ENCODE results near the gene TGFBR1.

DNA sequence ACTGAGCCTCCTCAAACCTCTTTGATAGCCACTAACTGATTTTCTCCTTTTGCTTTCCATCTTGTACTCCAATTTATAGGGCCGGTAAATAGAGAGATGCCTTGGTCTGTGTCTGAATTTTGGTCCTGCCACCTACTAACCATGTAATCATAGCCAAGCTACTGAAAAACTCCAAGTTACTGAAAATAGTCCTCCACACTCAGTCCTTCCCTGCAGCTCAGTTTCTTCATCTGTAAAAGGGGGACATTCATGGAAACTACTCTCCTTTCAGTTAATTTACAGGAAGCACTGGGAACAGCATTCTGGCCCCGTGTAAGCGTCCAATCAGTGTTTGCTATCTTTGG lies 30.0 kb upstream of the TGFBR1 start:
- TF ChIP-seq, protein P1, sequence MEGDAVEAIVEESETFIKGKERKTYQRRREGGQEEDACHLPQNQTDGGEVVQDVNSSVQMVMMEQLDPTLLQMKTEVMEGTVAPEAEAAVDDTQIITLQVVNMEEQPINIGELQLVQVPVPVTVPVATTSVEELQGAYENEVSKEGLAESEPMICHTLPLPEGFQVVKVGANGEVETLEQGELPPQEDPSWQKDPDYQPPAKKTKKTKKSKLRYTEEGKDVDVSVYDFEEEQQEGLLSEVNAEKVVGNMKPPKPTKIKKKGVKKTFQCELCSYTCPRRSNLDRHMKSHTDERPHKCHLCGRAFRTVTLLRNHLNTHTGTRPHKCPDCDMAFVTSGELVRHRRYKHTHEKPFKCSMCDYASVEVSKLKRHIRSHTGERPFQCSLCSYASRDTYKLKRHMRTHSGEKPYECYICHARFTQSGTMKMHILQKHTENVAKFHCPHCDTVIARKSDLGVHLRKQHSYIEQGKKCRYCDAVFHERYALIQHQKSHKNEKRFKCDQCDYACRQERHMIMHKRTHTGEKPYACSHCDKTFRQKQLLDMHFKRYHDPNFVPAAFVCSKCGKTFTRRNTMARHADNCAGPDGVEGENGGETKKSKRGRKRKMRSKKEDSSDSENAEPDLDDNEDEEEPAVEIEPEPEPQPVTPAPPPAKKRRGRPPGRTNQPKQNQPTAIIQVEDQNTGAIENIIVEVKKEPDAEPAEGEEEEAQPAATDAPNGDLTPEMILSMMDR (IDR thresholded peaks at IDR 0.05) = no peak
- TF ChIP-seq EZH2phosphoT487 (IDR thresholded peaks at IDR 0.05) = no peak
